IPS-NIHi7 (cell line): ENCODE measurements around the gene TINAG.

ENCODE experiments used
- DNase-seq: peaks from one replicate; pipeline ENCODE4 v3.0.0; 2012; ENCODE audit warnings: mixed read lengths; ENCODE audit errors: extremely low spot score

Gene TINAG

GRCh38 chr6:54428431-54428830 is 120.2 kb downstream of the TINAG start:
- DNase-seq = no peak

DNA sequence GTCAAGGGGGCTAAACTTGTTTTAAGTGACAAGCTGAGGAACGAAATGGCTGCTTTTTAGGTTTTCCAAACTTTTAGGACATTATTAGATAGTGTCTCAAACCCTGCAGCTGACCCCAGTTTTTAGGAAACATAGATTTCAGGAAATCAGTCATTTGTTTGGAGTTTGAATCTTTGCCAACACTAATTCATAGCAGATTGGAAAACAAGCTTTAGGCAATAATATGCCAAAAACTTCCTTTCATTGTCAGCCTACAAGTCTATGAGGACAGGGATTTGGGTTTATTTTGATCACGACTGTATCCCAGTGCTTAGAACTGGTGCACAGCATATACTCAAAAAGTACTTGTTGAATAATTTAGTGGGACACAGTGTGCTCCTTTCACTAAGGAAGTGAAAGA is 123.2 kb downstream of the TINAG start:
- DNase-seq = no peak
